AML-193 (cell line): ENCODE data around the gene GIPR.
A peak's percentile ranks its signal among the peaks of the same experiment; 100 is the strongest.
"Not testable (repeated sequence)": the region's sequence is repeated elsewhere in the genome, so short reads cannot be mapped to it uniquely, and the experiment has no call there.

Source experiments
- DNase-seq, 2 experiments: peaks; one replicate each; lab custom pipeline; 2025; lab: John Stamatoyannopoulos, UW

GIPR gene

DNA sequence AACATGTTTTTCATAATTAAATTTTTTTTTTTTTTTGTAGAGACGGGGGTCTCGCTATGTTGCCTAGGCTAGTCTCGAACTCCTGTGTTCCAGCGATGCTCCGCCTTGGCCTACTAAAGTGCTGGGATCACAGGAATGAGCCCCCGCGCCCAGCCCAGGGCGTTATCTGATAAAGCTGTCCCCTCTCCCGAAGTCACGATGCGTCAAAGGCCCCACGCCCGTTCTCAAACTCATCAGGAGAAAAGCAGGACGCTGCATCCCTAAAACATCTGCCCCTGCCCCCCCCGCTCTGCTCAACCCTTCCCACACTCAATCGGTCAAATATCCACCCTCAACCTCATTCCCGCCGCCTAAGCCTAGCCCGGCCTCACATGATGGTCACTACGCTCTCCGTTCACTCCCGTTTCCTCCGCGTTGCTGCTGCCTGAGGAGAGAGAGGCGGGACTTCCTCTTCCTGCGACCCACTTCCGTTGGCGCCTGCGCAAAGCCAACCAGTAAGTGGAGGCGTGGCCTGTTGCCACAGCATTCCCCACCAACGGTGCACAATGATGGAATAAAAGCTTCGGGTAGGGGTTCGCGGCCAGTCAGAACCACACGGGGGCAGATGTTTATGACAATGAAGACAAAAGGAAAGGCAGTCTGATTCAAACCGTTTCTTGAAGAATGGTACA, 23.6 kb downstream of the GIPR start, which contains the start of gene SNRPD2:
Gene SNRPD2, minus strand, starts transcription at position 438 of the 671 bp plus-strand sequence. Its CDS starts 65 bp downstream, at position 373.
- DNase-seq: peak; percentile 88 to 90

DNA sequence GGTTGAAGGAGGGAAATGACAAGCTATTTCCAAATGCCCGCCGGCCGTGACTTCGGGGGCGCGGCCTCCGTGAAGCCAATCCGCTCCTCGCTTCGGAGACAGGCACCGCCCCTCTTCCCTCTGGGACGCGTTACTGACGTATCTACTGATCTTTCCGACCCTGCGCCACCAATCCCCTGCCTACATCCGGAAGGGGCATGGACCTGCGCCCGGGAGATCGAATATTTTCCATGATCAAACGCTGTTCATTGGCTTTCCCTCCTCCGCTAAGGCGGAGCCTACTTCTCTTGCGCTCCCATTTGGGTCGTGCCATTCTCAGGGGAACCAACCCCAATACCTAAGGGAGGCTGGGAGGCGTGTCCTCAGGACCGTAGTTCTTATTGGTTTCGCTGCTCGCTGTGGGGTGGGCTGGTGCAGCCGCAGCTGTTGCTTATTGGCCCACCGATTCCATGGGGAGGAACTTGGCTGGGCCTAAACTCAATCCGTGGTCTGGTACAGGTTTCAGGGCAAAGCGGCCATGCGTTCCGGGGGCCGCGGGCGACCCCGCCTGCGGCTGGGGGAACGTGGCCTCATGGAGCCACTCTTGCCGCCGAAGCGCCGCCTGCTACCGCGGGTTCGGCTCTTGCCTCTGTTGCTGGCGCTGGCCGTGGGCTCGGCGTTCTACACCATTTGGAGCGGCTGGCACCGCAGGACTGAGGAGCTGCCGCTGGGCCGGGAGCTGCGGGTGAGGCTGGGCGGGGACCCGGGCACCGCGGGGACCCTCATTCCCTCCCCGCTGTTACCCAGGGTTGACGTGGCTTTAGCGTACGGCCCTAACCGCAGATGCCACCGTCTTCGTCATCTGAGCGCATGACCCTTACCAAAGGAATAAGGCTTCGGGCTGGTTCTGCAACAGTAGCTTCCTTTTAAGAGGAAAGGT, 24.4 kb downstream of the GIPR start, which contains the start of gene QPCTL:
Gene QPCTL, plus strand, starts transcription at position 480 of the 919 bp plus-strand sequence. Its CDS starts 38 bp downstream, at position 518.
- peak; percentile 98 to 99 for DNase-seq

DNA sequence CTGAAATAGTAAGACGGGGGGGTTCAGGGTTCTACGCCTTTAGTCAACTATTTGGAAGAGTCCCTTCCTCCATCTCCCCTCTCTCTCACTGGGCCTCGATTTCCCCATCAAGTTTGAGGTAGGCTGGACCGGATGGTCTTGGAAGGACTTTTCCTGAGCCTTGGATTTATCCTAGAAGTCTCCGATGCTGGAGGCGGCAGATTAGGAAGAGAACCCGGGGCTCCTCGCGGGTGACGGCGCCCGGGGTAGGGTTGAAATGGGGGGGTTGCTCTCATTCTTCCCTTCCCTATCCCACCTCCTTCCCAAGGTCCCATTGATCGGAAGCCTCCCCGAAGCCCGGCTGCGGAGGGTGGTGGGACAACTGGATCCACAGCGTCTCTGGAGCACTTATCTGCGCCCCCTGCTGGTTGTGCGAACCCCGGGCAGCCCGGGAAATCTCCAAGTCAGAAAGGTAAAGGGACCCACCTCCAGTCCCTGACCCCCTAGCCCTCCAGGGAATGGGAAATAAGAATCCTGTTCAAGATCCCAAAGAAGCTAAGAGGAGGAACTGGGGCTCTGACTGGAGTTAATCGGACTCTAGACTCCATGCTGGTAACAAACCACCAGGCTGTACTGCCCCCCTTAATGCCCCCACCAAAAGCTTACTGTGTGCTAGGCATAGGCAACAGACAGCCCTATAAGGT, 25.2 kb downstream of the GIPR start:
- DNase-seq: peak; percentile 39 to 45

DNA sequence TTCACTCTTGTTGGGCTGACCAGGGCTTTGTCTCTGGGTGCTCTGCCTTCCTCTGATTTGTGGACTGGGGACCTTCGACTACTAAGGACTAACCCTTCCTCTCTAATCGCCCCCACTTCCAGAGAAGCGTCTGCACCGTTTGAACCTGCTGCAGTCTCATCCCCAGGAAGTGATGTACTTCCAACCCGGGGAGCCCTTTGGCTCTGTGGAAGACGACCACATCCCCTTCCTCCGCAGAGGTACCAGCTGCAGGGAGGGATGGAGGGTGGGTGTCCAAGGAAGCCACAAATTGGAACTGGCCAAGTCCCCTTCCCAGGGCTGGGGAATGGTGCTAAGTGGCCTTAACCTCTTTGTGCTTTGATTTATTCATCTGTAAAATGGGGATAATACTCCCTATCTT, 33.7 kb downstream of the GIPR start:
- DNase-seq: no peak

DNA sequence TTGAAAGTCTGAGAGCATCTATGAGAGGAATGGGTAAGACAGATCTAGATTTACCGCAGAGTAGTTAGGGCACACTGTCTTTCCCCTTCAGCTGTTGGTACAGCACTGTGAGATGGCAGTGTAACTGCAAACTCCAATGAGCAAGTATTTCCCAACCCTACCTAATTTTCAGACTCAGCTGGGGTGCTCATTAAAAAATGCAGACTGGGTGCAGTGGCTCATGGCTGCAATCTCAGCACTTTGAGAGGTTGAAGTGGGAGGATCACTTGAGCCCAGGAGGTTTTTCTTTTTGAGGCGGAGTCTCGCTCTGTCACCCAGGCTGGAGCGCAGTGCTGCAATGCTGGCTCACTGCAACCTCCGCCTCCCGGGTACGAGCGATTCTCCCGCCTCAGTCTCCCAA, 37.1 kb downstream of the GIPR start:
- no peak for DNase-seq

DNA sequence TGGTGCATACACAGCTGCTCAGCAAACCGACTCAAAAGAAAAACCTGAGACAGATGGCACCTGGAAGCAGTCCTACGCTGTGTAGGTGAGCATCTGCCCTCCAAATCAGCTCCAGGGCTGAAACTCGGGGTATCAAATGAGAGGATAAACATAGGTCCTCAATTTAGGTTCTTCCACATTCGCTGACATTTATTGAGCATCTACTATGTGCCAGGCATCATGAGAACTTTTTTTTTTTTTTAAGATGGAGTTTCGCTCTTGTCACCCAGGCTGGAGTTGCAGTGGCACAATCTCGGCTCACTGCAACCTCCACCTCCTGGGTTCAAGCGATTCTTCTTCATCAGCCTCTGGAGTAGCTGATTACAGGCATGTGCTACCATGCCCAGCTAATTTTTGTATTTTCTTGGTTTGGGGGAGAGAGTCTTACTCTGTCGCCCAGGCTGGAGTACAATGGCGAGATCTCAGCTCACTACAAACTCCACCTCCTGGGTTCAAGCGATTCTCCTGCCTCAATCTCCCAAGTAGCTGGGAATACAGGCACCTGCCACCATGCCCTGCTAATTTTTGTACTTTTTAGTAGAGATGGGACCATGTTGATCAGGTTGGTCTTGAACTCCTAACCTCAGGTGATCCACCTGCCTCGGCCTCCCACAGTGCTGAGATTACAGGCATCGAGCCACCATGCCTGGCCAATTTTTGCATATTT, 37.8 kb downstream of the GIPR start:
- DNase-seq: no peak

DNA sequence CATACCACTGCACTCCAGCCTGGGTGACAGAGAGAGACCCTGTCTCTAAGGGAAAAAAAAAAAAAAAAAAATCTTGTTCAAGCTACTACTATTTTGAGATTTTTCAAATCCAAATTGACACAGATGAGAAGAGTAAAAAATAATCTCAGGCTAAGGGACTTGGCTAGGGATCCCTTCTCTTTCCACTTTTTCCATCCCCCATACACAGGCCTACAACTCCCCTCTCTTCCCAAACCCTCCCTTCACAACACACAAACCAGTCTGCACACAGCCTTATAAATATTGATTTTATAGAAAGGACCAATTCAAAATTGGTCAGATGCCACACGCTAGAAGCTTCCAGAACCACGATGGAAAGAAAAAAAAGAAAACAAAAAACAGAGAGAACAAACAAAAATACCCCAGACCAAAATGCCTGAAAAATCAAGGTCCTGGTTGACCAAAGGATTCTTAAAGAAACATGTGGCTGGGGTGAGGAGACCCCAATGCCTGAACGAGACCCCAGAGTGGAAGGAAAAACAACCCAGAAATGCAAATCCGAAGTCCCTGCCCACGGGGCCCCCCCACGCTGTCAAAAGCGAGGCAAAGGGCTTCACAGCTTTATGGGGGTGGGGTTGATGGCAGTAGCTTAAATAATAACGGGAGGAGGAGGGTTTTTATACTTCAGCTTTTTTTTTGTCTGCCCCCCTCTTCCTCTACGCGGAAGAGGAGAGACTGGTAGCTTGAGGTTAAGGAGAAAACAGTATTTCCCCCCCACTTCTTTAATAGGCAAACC, 42.5 kb downstream of the GIPR start:
- DNase-seq: no peak

DNA sequence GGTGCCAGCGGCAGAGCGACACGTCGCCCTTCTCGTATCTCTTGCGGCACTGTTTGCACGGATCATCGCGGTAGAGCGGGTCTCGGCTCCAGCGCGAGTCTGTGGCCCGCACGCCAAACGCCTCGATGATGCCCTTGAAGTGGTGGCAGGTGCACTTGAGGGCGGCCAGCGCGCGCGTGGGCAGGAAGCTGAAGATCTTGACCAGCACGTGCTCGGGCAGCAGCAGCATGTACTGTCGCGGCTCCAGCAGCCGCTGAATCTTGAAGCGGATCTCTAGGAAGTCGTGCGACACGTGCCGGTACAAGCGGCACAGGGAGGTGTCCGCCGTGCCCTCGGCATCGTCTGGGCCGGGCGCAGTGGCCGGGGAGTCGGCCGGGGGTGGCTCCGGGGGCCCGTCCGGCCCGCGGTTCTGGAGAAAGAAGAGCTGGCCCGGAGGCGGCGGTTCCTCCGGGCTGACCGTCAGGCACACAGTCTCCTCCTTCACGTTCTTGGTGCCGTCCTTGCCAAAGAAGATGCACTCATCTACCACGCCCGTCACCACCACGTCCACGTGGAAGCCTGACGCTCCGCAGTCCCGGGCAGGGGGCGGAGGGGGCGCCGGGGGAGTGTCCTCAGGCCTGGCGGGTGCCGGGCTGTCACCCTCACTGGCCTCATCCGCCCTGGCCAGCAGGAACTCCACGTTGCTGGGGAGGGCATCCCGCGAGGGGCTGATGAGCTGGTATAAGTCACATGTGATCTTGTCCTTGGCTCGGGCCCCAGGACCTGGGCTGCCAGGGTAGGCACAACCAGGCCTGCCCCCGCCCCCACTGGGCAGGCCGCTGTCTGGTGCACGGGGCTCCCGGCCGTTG, 44.1 kb downstream of the GIPR start:
- no peak for DNase-seq

DNA sequence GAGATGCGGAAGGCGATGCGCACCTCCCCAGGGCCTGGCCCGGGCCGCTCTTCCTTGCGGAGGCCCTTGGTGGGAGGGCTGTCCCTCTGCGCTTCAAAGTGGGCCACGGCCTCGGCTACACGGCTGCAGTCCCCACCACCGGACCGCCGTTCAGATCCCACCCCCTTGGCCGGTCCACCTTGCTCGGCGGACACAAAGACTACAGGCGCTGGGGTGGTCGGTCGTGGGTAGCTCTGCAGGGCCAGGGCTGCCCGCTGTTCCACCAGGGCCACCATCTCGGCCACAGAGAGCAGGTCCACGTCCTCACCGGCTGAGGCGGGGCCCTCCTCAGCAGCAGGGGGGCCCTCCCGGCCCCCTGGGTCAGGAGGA, 44.7 kb downstream of the GIPR start:
- DNase-seq: no peak

DNA sequence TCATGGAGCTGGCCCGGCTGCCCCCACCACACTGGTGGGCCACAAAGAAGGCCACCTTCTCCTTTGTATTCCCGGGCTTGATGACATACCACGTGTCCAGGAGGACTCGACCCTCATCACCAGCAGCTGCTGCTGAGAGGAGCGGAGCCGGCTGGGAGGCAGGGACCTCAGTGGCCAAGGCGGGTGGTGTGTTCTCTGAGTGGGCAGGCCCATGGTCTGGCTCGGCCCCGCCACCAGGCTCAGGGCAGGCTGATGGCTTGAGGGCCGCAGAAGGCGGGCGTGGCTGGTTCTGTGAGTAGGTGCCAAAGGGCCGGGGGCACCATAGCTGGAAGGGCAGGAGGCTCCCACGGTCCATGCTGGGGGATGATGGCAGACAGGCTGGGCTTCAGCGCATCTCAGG, 45.1 kb downstream of the GIPR start:
- DNase-seq: no peak

DNA sequence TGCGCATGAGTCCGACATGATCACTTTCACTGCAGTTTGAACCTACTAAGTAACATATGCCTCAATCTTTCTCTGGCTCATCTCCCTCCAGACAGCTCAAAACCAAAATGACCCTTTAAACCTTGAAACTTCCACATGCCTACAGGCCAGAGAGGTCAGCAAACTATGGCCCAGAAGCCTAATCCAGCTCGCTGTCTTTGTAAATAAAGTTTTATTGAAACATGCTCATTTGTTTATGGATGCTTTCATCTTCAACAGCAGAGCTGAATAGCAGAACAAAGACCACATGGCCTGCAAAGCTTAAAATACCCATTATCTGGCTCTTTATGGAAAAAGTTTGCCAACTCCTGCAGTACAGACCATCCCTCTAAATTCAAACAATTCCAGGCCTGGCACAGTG, 47.1 kb downstream of the GIPR start:
- no peak for DNase-seq

DNA sequence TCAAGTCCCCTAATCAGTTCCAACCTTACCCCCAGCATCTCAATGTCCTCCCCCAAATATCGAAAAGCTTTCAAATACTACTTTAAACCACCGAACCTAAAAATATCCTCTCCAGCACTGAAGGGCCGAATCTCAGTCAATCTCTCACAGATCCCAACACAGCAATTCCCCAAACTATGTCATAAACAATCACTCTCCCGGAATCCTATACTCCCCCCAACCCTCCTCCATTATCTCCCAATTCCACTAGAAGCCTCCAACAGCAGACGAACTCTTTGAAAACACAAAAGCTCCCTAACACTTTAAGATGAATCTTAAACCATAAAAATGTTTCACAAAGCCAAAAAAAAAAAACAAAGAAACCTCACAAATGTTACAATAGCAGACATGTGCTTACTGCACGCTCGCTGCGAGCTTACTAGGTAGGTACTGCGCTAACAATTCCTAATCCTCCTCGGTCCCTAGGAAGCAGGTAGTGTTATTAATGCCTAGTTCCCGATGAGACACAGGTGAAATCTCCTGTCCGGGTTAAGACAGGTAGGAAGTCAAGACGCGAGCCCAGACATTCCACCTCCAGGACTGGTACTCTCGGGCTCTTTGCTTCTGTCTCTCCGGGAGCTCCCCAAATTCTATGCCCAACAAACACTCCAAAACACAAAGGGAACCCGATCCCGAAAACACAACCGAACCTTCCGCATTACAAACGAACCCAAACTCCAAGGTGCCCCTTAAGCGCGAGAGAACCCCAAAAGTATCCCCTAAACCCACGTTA, 48.5 kb downstream of the GIPR start:
- peak in 1 of 2 experiments; percentile 36 for DNase-seq

DNA sequence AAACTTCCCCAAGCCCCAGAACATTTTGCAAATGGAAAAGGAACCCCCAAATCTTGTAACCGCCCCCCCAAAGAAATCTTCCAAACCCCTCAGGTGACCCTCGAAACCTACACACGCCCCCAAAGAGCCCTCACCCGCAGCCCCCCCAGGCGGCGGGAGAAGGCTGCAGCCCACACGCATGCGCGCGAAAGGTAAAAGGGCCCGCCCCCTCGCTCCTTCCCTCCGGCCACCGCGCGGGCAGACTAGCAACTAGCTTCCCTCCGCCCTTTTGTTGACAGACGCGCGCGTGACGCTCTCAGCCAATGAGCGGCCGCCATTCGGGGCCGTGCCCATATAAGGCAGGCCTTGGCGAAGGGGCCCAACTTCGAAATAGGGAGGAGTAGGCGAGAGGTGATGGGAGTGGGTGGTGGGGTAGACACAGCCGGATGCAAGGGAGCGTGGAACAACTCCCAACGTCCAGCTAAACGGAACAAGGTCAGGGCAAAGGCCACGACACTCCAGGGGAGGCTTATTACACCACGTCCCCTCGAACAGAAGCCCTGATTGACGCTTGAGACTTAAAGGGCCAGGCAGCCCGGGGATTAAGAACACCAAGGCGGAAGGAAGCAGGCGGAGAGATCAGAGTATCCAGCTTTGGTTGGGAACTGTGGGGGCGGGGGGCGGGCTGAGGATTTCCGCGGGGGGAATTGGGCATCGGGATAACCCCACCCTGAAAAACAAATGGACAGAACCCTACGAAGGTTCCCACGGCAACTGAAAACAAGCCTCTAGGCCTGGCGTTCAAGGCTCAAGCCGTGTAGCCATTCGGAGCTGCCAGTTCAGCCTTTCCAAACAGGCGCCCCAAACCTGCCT, 49.3 kb downstream of the GIPR start:
- DNase-seq: peak; percentile 98 to 99

DNA sequence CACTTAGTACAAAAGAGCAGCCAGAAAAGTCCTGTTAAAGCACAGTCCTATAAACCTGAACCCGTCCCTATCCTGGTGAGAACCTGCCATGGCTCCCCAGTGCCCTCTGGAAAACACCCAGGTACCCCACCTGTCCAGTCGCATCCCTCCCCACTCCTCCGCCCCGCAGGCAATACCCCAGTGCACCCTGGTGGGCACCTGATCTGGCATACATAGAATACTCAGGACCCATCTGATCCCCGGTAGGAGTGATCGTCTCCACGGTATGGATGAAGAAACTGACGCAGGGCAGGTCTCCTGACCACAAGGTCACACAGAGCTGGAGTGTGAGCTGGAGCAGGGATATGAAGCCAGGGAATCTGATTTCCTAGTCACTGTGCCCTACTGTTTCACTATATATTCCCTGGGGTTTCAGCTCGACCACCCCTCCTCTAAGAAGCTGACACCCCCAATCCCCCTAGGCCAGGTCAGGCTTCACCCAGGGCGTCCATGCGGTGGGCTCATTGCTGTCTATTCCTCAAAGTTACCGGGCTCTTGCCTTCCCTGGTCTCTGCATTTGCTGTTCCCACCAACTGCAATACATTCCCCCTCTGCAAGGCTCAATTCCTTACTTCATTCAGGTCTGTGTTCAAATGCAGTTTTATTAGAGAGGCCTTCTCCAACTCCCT, 50.1 kb downstream of the GIPR start:
- no peak for DNase-seq

DNA sequence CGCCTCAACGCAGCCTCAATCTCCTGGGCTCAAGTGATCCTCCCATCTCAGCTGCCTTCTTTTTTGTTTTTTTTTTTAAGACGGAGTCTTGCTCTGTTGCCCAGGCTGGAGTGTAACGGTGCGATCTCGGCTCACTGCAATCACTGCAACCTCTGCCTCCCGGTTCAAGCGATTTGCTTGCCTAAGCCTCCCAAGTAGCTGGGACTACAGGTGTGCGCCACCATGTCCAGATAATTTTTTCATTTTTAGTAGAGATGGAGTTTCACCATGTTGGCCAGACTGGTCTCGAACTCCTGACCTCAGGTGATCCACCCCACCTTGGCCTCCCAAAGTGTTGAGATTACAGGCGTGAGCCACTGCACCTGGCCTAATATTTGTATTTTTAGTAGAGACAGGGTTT, 52.0 kb downstream of the GIPR start:
- not testable (repeated sequence) for DNase-seq

DNA sequence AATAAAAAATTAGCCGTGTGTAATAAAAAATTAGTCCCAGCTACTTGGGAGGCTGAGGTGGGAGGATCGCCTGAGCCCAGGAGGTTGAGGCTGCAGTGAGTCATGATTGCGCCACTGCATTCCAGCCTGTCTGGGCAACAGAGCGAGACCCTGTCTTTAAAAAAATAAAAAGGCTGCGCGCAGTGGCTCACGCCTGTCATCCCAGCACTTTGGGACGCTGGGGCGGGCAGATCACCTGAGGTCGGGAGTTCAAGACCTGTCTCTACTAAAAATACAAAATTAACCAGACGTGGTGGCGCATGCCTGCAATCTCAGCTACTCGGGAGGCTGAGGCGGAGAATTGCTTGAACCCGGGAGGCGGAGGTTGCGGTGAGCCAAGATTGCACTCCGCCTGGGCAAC, 60.7 kb downstream of the GIPR start:
- not testable (repeated sequence) for DNase-seq

DNA sequence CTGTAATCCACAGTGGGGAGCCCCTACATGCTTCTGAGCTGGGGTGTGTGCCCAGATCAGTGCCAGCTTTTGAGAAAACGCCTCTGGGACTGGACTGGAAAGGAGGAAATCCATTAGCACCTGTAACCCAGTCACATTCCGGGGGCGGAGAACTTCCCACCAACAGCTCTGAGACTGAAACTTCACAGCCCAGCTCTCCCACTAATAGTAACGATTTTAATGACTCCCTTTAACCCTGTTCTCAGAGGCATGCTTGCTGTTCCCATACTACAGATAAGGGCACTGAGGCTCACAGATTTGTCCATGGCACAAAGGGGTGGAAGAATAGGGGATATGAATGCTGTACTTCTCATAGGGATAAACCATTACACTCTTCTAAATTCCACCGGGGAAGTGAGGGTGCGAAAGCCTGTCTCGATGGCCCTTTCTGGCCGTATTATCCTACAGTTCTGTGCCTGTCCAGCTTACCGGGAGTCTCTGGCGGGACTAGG, 61.8 kb downstream of the GIPR start:
- DNase-seq: no peak
